ENCODE data around the gene RCAN1.

GRCh38 chr21:34553151-34553952, 61.6 kb downstream of the RCAN1 start:
- TF ChIP-seq CTCF (IDR thresholded peaks at IDR 0.05; ENCODE audit: poor library complexity) (no peak), EZH2 (IDR thresholded peaks at IDR 0.05; ENCODE audit: borderline replicate concordance) (no peak), EZH2phosphoT487 (IDR thresholded peaks at IDR 0.05; ENCODE audit: low read depth, severe bottlenecking, unreplicated experiment) (no peak)
